GM21528 (cell line): ENCODE measurements around the gene TTC12.

ENCODE experiments used
- ATAC-seq: cut with Tn5 transposase; IDR thresholded peaks from one replicate; pipeline ENCODE4 v1.9.1; 2021; ENCODE audit warnings: mild to moderate bottlenecking, moderate library complexity; ENCODE audit not compliant: unreplicated experiment, low FRiP score

TTC12 gene

DNA sequence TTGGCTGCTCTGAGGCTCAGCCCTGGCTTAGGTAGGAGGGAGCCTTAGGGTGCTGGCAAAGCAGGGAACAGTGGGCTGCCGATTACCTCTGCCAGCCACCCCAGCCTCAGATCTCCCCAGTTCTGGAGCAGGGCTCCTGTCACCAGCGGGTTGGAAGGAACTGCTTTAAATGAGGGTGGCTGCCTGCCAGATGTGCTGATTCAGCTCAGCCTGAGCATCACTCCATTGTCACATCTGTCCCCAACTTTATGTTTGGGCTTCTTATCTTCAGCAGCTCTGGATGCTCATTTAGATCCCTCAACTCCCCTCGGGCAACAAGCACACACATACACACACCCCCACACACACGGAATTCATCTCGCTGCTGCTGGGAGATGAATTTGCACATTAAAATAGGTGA lies 56.3 kb downstream of the TTC12 start:
- no peak for ATAC-seq

DNA sequence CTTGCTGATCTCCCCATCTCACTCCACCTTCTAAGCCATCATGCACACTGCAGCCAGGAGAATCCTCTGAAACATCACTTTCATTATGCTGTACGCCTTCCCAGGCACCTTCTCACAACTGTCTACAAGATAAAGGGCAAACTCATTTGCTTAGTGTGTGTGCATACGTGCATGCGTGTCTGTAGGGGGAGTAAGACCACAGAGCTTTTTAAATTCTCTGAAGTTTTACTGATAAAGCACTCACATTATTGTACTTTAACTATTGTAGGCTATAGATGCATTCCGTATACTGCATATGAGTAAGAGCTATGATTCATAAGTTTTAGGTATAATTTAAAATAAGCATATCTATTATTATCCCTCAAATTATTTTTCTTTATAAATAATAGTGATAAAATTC lies 57.9 kb downstream of the TTC12 start:
- no peak for ATAC-seq

DNA sequence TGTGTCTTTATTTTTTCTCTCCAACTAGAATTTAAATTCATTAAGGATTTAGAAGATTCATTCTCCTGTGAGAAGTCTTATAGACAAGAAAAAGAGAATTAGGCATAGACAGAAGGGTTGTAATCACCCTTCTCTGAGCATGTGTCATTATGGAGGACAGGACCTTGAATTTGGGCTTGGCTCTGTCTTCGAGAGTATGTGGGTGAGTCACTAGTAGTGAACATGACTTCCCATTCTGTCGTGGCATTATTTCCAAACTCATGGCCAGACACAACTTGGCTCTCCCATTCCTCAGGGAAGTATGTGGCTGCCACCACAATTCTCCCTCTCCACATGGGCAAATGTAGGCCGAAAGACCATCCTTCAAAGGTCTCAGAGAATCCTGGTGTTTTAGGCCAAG lies 58.9 kb downstream of the TTC12 start:
- ATAC-seq, result no peak

DNA sequence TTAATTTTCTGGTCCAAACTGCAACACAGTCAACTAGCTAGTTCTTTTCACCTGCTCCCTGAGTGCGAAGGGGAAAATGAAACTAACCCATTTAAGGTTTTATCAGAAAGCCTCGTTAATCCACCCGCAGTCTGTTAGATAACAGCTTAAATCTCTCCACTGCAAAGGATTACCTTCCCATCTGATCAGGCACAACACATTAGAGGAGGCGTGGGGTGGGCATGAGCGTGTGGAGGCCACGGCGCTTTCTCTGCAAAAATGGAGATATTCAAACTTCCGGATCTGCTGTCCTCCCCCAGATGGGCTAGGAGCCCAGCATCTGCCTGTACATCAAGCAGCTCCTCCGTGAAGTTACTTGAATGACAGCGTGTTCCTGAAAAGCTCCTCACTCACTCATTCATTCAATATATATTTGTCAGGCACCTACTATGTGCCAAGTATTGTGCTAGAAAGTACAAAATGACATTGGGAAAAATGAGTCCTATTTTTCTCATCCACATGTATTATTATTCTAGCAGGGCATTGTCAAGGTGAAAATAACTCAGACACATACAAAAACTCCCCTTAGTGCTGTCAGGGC lies 59.7 kb downstream of the TTC12 start:
- no peak for ATAC-seq

DNA sequence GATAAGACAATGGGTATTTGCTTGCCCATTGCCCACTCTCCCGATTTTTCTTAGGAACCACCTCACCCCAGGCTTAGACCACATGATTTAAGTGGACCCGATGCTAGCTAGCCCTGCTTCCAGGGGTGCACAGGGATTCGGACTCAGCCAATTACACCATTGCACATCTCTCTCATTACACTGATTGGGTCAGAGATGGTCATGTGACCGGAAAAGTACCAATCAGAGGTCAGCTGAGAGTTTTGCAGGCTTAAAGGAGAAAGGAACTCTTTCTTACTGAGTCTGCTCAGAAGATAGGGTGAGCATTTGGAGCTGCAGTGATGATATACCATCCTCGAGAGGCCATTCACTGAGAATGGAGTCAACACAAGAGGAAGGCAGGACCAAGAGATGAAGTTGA lies 61.0 kb downstream of the TTC12 start:
- ATAC-seq, result no peak

DNA sequence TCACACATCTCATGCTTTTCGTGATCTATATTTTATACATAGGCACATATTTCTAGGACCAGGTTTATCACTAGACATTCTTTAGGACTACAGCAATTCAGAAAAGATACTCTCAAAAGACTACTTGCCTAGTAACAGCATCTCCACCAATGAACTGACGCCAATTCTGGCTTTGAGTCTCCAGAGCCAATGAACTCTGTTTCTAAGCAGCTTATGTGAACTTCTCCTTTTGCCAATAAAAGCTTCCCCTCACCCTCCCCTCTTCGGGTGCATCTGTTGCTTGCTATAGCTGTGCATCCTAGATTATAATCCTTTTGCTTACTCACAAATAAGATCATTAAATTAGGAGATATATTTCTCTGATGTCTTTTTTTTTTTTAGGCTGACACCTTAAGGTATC lies 61.8 kb downstream of the TTC12 start:
- no peak for ATAC-seq

DNA sequence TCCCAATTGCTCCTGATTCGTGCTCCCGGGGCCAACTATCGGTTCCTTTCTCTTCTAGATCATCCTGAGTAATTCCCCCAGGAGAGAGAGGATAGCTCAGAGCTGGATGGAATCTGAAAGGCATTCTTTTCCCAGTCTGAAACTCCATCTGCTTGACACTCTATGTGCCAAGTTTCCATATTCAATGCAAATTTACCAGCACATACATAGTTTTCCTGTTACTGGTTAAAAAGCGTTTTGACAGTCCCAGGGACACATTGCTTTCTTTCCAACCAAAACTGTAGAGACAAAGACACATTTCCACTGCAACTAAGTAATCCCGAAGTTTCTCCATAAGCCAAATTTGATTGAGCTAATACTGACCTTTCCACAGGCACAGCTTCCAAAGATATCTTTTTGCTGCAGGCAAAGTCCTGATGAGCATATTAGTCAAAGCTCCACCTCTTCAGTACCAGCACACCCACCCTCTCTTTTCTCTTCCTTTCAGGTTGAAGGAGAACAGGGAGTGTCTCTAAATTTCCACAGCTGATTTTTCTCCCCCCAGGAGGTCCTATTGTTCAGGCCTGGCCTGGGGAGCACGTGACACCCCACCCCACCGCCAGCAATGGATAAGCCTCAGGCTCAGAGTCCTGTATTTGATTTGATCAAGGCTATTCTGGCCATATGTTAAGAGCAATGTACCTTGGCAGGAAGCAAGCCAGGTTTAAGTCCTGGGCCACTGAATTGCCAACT lies 63.5 kb downstream of the TTC12 start:
- no peak for ATAC-seq

DNA sequence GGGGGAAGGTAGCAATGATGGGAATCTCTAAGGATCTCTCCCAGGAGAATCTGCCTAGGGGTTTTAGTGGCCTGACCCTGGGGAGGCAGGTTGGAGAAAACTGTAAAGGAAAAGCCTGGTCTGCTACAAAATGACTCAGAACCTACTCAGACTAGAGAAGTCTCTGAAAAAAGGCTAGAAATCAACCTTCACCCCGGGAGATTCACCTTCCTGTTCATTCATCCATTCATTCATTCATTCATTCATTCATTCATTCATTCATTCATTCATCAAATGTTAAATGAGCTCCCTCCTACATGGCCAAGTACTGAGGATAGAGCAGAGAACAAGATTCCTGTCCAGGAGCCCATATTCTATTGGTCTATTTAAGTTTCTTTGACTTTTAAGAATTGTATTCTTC lies 64.3 kb downstream of the TTC12 start:
- no peak for ATAC-seq

DNA sequence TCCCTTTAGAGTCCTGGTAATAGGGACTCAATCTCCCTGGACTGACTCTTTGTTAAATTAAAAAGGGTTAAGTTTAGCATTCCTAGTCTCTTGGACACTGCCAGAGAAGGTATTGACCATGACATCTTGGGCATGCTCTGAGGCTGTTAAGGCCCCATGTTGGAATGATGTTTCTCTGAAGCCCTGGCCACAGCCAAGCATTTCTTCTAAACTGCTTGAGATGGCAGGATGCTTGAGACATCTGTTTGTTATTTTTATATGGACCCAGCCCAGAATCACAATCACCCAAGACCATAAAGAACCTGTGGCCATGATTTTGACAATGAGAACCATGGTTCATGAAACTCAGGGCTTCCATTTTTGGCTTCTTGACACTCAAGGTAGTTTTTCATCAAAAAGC lies 67.7 kb downstream of the TTC12 start:
- no peak for ATAC-seq

DNA sequence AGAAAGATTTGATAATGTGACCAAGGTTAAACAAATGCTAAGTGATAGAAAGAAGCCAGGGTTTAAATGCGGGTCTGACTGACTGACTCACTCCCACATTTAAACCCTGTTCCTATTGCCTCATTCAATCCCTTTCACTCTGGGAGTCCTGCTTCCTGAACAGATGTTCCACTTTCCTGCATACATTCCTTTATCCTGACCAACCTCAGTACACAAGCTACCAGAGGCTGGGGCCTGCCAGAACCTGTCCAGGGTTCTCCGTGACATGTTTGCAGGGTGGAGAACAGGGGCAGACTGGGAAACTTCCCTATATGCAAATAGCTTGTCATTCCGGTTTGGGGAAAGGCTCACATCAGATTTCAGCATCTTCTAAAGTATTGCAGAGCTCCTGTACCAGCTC lies 70.2 kb downstream of the TTC12 start:
- no peak for ATAC-seq

DNA sequence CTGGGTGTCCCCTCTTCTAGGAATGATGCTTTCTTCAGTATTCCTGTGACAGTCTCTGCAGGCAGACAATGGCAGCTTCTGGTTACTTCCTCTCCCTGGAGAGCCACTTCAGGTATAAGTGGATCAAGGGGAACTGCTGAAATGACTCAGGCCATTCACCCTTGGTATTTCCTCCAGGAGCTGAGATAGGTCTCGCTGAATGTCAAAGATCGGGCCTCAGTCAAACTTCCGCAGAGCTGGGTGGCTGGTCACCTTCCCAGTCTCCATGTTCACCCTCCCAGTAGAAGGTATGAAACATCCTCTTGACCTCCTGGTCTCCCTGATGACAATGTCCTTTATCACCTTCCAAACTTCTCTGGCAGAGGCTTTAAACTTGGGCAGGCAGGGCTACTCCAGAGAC lies 71.4 kb downstream of the TTC12 start:
- ATAC-seq, result no peak

DNA sequence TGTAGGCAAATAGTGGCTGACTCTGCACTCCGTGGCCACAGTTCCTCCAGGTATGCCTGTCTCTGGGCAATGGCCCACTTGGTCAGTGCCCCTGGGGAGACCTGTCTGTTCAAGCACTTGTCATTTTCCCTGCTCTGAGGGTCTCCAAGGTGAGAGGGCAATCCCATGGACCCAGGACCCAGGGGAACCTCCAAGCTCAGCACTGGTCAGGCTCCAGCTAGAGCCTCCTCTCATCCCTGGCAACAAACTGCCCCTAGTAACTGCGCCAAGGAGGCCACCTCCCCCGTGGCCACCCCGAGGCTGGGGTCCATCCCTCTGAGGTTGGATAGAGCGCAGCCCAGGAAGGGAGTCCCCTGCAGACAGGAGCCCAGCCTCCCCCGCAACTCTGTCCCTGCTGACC lies 72.5 kb downstream of the TTC12 start:
- ATAC-seq, result no peak

DNA sequence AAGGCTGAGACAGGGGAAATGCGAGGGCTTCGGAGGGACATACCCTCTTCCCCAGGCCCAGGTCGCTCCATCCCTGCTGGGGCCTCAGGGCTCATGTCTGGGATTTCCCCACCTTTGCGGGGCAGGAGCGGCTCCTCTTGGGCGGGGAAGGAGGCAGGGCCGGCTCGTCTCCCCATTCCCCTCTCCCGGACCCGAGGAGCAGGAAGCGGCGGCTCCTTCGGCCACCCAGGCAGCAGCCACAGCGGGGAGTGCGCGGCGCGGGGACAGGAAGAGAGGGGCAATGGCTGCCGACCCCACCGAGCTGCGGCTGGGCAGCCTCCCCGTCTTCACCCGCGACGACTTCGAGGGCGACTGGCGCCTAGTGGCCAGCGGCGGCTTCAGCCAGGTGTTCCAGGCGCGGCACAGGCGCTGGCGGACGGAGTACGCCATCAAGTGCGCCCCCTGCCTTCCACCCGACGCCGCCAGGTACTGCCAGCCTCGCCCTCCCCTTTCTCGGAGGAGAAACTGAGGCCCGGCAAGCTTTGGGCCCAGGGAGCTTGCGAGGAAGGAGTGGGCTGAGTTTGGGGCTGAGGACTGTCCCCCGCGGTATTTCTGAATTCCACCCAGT lies 73.3 kb downstream of the TTC12 start, which contains the start of gene ANKK1:
Gene ANKK1 (plus strand): TSS at position 175 of the 607 bp plus-strand sequence. CDS start 106 bp downstream, at position 281.
- no peak for ATAC-seq

DNA sequence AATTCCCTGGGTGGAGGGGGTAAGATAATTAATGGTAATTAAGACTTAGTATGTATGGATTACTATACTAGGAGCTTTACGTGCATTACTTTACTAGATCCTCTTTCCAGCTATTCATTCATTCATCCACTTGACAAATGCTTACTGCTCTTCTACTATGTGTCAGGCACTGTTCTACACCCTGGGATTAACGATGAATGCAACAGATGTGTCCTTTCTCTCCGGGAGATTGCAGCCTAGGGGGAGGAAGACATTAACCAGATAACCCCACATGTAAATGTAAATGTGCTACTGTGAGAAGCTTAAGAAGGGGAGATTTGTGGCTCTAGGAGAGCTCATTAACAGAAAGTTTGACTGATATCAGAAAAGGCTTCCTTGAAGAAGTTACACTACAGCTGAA lies 74.9 kb downstream of the TTC12 start:
- no peak for ATAC-seq

DNA sequence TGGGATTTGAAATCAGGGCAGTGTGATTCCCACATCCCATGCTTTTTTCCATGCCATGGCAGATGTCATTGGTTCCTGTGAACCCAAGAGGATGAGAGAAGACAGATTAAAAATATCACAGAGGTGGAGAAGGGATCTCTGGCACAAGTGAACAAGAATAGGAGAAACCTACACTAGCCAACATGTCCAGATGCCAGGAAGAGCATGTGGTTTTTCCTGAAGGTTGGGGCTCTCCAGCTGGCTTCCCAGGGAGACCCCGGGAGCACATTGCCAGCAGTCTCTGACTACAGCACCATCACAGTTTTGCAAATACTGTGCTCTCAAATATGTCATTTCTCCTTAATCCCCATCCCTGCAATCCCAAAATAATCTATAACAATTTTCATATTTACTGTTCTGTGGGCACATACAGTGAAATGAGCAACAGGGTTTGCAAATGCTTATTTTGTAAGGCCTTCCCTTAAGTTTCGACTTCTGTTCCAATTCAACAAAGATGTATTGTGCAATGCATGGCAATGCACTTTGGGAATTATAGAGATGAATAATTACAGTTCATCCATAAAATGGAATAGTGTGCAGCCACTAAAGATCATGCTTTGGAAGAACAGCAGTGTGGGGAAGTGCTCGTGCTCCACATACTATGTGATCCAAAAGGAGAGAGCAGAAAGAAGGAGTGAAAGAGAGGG lies 78.0 kb downstream of the TTC12 start:
- ATAC-seq, result no peak

DNA sequence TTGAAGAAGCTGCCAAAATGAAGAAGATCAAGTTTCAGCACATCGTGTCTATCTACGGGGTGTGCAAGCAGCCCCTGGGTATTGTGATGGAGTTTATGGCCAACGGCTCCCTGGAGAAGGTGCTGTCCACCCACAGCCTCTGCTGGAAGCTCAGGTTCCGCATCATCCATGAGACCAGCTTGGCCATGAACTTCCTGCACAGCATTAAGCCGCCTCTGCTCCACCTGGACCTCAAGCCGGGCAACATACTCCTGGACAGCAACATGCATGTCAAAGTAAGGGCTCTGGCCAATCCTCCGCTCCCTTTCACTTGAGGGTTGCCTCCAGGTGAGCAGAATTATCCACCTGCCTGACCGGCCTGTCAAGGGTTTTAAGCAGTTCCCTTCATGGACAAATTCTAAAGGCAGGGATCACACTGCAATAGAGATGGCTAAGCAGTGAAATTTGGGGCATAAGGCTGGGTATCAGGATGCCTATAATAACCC lies 79.2 kb downstream of the TTC12 start:
- ATAC-seq, result no peak

DNA sequence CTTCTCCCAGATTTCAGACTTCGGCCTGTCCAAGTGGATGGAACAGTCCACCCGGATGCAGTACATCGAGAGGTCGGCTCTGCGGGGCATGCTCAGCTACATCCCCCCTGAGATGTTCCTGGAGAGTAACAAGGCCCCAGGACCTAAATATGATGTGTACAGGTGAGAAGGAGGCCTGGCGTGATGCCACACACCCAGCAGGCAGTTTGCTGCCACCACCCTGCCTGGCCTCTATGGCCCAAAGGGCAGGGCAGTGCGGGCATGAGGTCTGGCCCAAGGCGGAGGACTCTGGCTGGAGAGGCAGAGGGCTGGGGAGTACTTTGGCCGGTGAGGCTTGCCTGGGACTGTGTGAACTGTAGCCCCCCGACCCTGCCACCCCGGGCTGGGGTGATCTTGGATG lies 80.5 kb downstream of the TTC12 start:
- ATAC-seq, result no peak

DNA sequence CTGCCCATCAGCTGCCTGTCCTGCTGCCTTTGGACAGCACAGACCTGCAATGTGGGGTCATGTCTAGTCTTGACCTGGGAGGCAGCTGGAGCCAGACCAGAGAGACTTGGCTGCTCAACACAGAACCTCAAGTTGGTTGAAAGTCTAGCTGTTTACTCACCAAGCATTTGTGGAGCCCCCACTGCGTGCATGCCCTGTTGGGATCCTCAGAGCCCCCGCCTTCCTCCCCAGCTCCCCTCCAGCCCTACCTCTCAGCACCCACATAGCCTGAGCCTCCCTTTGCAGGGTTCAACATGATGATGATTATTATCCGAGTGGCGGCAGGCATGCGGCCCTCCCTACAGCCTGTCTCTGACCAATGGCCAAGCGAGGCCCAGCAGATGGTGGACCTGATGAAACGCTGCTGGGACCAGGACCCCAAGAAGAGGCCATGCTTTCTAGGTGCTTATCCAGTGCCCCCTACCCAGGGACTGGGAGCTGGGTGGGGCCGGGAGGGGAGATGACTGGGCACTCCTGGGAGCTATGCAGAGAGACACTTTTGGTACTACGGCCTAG lies 81.5 kb downstream of the TTC12 start:
- no peak for ATAC-seq

DNA sequence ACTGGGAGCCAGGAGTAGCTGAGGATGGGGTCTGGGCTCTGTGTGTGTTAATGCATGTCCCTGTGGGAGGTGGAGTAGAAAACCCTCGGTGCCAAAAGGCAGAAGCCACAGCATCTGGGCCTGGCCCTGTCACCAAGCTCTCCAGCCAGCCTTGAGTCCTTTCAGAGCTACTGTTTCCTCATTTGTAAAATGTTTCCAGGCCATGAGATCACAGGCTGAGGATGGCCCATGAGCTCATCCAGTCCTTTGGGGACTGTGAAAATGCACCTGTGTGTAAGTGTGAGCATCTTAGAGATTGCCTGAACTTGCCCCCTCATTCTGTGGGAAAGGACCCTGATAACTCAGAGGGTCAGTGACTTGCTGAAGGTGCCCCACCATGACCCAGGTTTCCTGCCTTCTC lies 82.3 kb downstream of the TTC12 start:
- ATAC-seq, result no peak

DNA sequence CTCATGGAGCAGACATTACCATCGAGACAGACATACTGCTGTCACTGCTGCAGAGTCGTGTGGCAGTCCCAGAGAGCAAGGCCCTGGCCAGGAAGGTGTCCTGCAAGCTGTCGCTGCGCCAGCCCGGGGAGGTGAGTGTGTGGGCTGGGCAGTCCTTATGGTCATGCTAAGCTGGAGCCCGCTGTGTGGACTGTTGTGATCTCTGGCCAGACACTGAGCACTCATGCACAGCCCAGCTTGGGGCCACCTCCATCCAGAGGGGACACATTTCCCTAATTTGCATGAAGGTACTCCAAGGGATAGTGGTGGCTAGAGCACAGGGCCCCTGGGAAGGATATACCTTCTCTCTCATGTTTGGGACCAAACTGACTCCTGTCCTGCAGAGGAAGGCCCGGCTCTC lies 82.8 kb downstream of the TTC12 start:
- ATAC-seq, result no peak

DNA sequence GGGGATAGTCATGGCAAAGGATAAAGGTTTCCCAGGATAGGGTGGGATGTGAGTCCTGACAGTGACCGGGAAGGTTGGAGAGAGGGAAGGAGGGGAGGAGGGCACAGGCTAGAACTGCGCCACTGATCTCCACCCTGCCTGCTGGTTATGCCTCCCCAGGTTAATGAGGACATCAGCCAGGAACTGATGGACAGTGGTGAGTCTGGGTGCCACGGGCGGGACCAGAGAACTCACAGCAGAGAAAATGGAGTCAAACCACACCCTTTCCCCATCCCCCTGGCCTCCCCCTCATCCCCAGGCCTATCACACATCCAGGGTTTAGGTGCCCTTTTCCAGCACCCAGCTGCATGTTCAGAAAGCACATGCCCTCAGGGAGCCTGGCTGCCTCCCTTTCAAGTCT lies 83.4 kb downstream of the TTC12 start:
- no peak for ATAC-seq
